HepG2 (cell line): ENCODE measurements around the gene TFG. TPM values are rescaled to one million over a fixed set of nuclear protein-coding genes. Genes with fewer than 3 reads are reported as not detected.

ENCODE experiments used
- ATAC-seq: fragments of 200-7000 bp; cut with Tn5 transposase; 3 replicates; pipeline ENCODE4 v1.9.1; 2020; ENCODE audit warnings: mild to moderate bottlenecking, moderate library complexity
- BruUV-seq: library from RNA; stranded (reverse); fragments of 400-500 nt; replicated peaks from 2 replicates; lab custom pipeline; 2021; lab: Mats Ljungman, UMichigan
- CTCF ChIA-PET: fragments of 300-600 bp; formaldehyde crosslinking; extraction: SDS; loops from one replicate; lab custom pipeline; 2021; ENCODE audit warnings: low total read pairs, inconsistent platforms, low intra/inter-chr PET ratio; lab: Yijun Ruan, JAX
- POLR2A ChIA-PET: fragments of 350-600 bp; sonication (Branson Sonifier 250); formaldehyde crosslinking; loops from one replicate; lab custom pipeline; 2020; ENCODE audit warnings: antibody characterized with exemption, inconsistent platforms; lab: Yijun Ruan, JAX
- DNase-seq: peaks from one replicate; pipeline ENCODE4 v3.0.0-alpha.2; 2015; ENCODE audit warnings: low spot score
- FAIRE-seq: peaks from 3 replicates; lab custom pipeline; 2011; peaks lifted over from hg19 to GRCh38; lab: Jason Lieb, UNC
- H2AFZ ChIP-seq: one replicate; pipeline ENCODE4 v1.6.1; 2011; ENCODE audit warnings: low read length, inconsistent platforms
- H3K27ac ChIP-seq: fragments of 300-600 bp; 3 replicates; pipeline ENCODE4 v1.8.0; 2011; ENCODE audit warnings: mixed run types, mild to moderate bottlenecking, mixed read lengths, low read length, inconsistent platforms; ENCODE audit not compliant: insufficient read depth; ENCODE audit errors: extremely low read length
- H3K27me3 ChIP-seq, 2 experiments: fragments of 200-600 bp in 1 of 2; 2 replicates in 1 of 2; 3 replicates in 1 of 2; pipeline versions ENCODE4 v1.6.0 to v1.8.0; 2011; ENCODE audit warnings: low read length in 2 of 2, mild to moderate bottlenecking in 2 of 2, moderate library complexity in 2 of 2, inconsistent platforms in 1 of 2; ENCODE audit not compliant: insufficient read depth in 2 of 2, control insufficient read depth in 1 of 2
- H3K36me3 ChIP-seq, 2 experiments: fragments of 200-600 bp in 1 of 2; replicated peaks in 1 of 2; 2 replicates in 1 of 2; 3 replicates in 1 of 2; pipeline versions ENCODE4 v1.5.1 to v1.8.0; 2011; ENCODE audit warnings: low read length in 2 of 2, inconsistent platforms in 1 of 2; ENCODE audit not compliant: insufficient read depth in 2 of 2, control insufficient read depth in 1 of 2
- H3K4me1 ChIP-seq: 2 replicates; pipeline ENCODE4 v1.5.1; 2012; ENCODE audit warnings: low read length, inconsistent platforms; ENCODE audit not compliant: insufficient read depth
- H3K4me2 ChIP-seq: 2 replicates; pipeline ENCODE4 v1.6.0; 2011; ENCODE audit warnings: low read depth, low read length, inconsistent platforms
- H3K4me3 ChIP-seq, 3 experiments: fragments of 200-600 bp in 1 of 3; sonication (generic), shearing (Covaris generic) in 1 of 3; replicated peaks in 1 of 3; 2 replicates each; pipeline ENCODE4 v1.5.1; 2011 to 2016; ENCODE audit warnings: low read length in 3 of 3, inconsistent platforms in 2 of 3, low read depth in 2 of 3, mild to moderate bottlenecking in 2 of 3, control low read depth in 1 of 3, mixed read lengths in 1 of 3; ENCODE audit not compliant: insufficient read depth in 1 of 3
- H3K79me2 ChIP-seq: one replicate; pipeline ENCODE4 v1.6.1; 2011; ENCODE audit warnings: low read length, inconsistent platforms; ENCODE audit not compliant: insufficient read depth
- H3K9ac ChIP-seq: 2 replicates; pipeline ENCODE4 v1.6.0; 2011; ENCODE audit warnings: mild to moderate bottlenecking, low read depth, low read length, inconsistent platforms; ENCODE audit not compliant: insufficient read depth
- H3K9me3 ChIP-seq: 2 replicates; pipeline ENCODE4 v1.5.1; 2012; ENCODE audit warnings: mild to moderate bottlenecking, low read length
- H4K20me1 ChIP-seq: 2 replicates; pipeline ENCODE4 v1.6.0; 2011; ENCODE audit warnings: inconsistent platforms, mild to moderate bottlenecking, low read length, moderate library complexity; ENCODE audit not compliant: insufficient read depth
- MAFF ChIP-seq: IDR thresholded peaks from 2 replicates; pipeline ENCODE4 v1.6.1; 2011; ENCODE audit warnings: low read depth, low read length, improper control_type of control experiment
- PRDM4 ChIP-seq: sonication (generic); formaldehyde crosslinking; IDR thresholded peaks from 2 replicates; pipeline ENCODE4 v1.9.0; 2021; ENCODE audit warnings: missing genetic modification reagents, borderline replicate concordance
- YEATS4 ChIP-seq: sonication (generic); formaldehyde crosslinking; IDR thresholded peaks from 2 replicates; pipeline ENCODE4 v1.4.0; 2020; ENCODE audit warnings: missing genetic modification reagents, borderline replicate concordance
- WGBS: methylation state at CpG from one replicate; pipeline ENCODE4 v1.1.6; 2017; ENCODE audit warnings: low lambda C conversion rate; 5-methylcytosine and 5-hydroxymethylcytosine counted together
- in situ Hi-C: cut with HindIII; loops from 2 replicates; pipeline ENCODE4 v1.10.0; 2017; ENCODE audit warnings: low pct_unique_long_range_greater_than_20kb; ENCODE audit not compliant: extremely low pct_ligation_motif_present
- intact Hi-C: fragments of 100-400 bp; cut with micrococcal nuclease; formaldehyde crosslinking; loops from one replicate; pipeline ENCODE4 v1.10.0; 2022; ENCODE audit not compliant: unreplicated experiment
- polyA plus RNA-seq, 8 experiments: library from polyadenylated mRNA; depleted of rRNA in 3 of 8; stranded (reverse) in 7 of 8; unstranded in 1 of 8; fragments of >200 nt; fragmentation: Illumina TruSeq in 4 of 8; extraction: Trizol in 4 of 8; gene quantifications; 2 replicates each; pipeline versions ENCODE4 v1.2.1 to v1.2.3, GENCODE V29; 2011 to 2016; ENCODE audit warnings: low read depth in 4 of 8, missing spikeins in 1 of 8, mixed read lengths in 1 of 8; ENCODE audit not compliant: insufficient read depth in 1 of 8
- total RNA-seq, 5 experiments: library from RNA; depleted of rRNA; stranded (reverse); fragments of >200 nt; fragmentation: Illumina TruSeq; extraction: Trizol; gene quantifications; 2 replicates each; pipeline ENCODE4 v1.2.3, GENCODE V29; 2016; ENCODE audit warnings: low read depth in 1 of 5
- TF ChIP-seq, protein P1 (sequence below): sonication (generic); formaldehyde crosslinking; IDR thresholded peaks from 2 replicates; pipeline ENCODE4 v1.9.0; 2022; ENCODE audit warnings: low read depth, missing genetic modification reagents
- TF ChIP-seq, protein P2 (sequence below): sonication (generic); formaldehyde crosslinking; IDR thresholded peaks from 2 replicates; pipeline ENCODE4 v1.5.0; 2020; ENCODE audit warnings: mild to moderate bottlenecking, missing genetic modification reagents, moderate library complexity

TFG gene
- total and polyA plus RNA-seq, 2 of the 13 experiments (the other 11 are each of a cell fraction or from before 2014, with no cell fraction given) = 53.6 to 71.7 TPM

DNA sequence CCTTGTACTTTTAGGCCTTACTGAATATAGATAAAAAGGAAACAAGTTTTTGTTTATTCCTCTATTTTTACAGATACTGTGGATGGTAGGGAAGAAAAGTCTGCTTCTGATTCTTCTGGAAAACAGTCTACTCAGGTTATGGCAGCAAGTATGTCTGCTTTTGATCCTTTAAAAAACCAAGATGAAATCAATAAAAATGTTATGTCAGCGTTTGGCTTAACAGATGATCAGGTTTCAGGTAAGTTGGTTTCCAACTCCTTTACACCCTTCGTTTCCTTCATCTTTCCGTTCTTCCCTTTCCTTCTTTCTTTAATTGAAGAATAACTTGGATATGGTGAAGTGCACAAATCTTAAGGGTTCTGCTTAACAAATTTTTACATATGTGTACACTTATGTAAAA, 23.1 kb downstream of the TFG start (continued):
- TF ChIP-seq, protein P1, sequence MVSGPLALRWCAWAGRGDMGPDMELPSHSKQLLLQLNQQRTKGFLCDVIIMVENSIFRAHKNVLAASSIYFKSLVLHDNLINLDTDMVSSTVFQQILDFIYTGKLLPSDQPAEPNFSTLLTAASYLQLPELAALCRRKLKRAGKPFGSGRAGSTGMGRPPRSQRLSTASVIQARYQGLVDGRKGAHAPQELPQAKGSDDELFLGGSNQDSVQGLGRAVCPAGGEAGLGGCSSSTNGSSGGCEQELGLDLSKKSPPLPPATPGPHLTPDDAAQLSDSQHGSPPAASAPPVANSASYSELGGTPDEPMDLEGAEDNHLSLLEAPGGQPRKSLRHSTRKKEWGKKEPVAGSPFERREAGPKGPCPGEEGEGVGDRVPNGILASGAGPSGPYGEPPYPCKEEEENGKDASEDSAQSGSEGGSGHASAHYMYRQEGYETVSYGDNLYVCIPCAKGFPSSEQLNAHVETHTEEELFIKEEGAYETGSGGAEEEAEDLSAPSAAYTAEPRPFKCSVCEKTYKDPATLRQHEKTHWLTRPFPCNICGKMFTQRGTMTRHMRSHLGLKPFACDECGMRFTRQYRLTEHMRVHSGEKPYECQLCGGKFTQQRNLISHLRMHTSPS = no peak
- TF ChIP-seq MAFF (peak; percentile 69), YEATS4 (CRISPR knock-in tag) (no peak)

DNA sequence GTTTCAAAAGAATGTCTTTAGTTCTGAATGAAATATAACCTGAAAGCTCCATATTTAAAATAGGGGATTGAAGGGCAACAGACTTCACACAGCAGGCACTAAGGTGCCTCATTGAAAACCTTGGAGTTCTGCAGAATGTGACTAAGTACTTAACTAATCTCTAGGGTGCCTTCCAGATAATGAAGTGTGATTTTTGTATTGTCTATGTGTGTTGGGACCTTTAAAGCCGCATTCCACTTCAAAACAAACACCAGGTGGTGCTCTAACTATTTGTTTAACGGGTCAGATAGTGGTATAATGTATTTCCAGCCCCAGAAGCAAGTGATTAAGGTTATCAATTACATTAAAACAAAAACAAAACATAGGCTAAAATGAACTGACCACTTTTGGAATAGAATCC, 28.0 kb downstream of the TFG start:
- H3K4me1 ChIP-seq = no peaks in the 10 kb centered on the region
- ATAC-seq (peak; percentile 66), DNase-seq (no peak), FAIRE-seq (no peak)
- ChIA-PET POLR2A (no interaction called here), CTCF (no interaction called here)
- H3K4me3 ChIP-seq = no peak overlapping the region
- no peak overlapping the region for H3K4me2 ChIP-seq
- TF ChIP-seq, protein P2, sequence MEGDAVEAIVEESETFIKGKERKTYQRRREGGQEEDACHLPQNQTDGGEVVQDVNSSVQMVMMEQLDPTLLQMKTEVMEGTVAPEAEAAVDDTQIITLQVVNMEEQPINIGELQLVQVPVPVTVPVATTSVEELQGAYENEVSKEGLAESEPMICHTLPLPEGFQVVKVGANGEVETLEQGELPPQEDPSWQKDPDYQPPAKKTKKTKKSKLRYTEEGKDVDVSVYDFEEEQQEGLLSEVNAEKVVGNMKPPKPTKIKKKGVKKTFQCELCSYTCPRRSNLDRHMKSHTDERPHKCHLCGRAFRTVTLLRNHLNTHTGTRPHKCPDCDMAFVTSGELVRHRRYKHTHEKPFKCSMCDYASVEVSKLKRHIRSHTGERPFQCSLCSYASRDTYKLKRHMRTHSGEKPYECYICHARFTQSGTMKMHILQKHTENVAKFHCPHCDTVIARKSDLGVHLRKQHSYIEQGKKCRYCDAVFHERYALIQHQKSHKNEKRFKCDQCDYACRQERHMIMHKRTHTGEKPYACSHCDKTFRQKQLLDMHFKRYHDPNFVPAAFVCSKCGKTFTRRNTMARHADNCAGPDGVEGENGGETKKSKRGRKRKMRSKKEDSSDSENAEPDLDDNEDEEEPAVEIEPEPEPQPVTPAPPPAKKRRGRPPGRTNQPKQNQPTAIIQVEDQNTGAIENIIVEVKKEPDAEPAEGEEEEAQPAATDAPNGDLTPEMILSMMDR (CRISPR knock-in tag) = peak; percentile 34
- no peak for TF ChIP-seq PRDM4 (CRISPR knock-in tag)
- in situ Hi-C loops (no loop called here), intact Hi-C loops (no loop called here)
- H3K27me3 ChIP-seq = no peaks in the 10 kb centered on the region
- H2AFZ ChIP-seq = no peak overlapping the region
- WGBS = 84% methylated on average over 2 of the region's 2 CpGs
- H3K9me3 ChIP-seq = no peaks in the 10 kb centered on the region
- H4K20me1 ChIP-seq = no peaks in the 10 kb centered on the region; the same call in 1 of the 2 replicates
- H3K36me3 ChIP-seq = peaks cover 17 to 82% of the 10 kb centered on the region in 2 experiments
- no peak overlapping the region for H3K27ac ChIP-seq
- no peak overlapping the region for H3K9ac ChIP-seq
- BruUV-seq = TSS peak; percentile 11
- H3K79me2 ChIP-seq = peaks cover 7% of the 10 kb centered on the region
